GM19193 (cell line): ENCODE measurements around the gene GALNT7.

Experiments
- POLR2A ChIP-seq: IDR thresholded peaks from 4 replicates; pipeline ENCODE4 v1.6.1; 2011; ENCODE audit not compliant: insufficient read depth, insufficient read length; ENCODE audit errors: extremely low read depth

Gene GALNT7

GRCh38 chr4:173257732-173258717 lies 89.4 kb downstream of the GALNT7 start:
- no peak for TF ChIP-seq POLR2A

- TF ChIP-seq POLR2A: no peak
These were observed 90.3 kb downstream of the GALNT7 start for GRCh38 chr4:173258866-173259265.

GRCh38 chr4:173259310-173259709 lies 90.7 kb downstream of the GALNT7 start:
- no peak for TF ChIP-seq POLR2A

GRCh38 chr4:173261052-173261451 lies 92.4 kb downstream of the GALNT7 start:
- TF ChIP-seq POLR2A: no peak

- no peak for TF ChIP-seq POLR2A
These were observed 93.8 kb downstream of the GALNT7 start for GRCh38 chr4:173262375-173262774.

- TF ChIP-seq POLR2A: no peak
These were observed 95.6 kb downstream of the GALNT7 start for GRCh38 chr4:173264245-173264644.

GRCh38 chr4:173264684-173265185 lies 96.1 kb downstream of the GALNT7 start:
- TF ChIP-seq POLR2A: no peak

- no peak for TF ChIP-seq POLR2A
These were observed 97.1 kb downstream of the GALNT7 start for GRCh38 chr4:173265751-173266150.

GRCh38 chr4:173267711-173268110 lies 99.1 kb downstream of the GALNT7 start:
- TF ChIP-seq POLR2A: no peak

- no peak for TF ChIP-seq POLR2A
These were observed 100.7 kb downstream of the GALNT7 start for GRCh38 chr4:173269280-173269679.

GRCh38 chr4:173270312-173271027 lies 101.9 kb downstream of the GALNT7 start:
- TF ChIP-seq POLR2A: no peak

GRCh38 chr4:173272314-173272713 lies 103.7 kb downstream of the GALNT7 start:
- no peak for TF ChIP-seq POLR2A

GRCh38 chr4:173272996-173273395 lies 104.4 kb downstream of the GALNT7 start:
- no peak for TF ChIP-seq POLR2A

GRCh38 chr4:173273941-173274340 lies 105.3 kb downstream of the GALNT7 start:
- no peak for TF ChIP-seq POLR2A

- no peak for TF ChIP-seq POLR2A
These were observed 106.1 kb downstream of the GALNT7 start for GRCh38 chr4:173274744-173275143.
